ENCODE results near the gene ASCC1.

Gene ASCC1

DNA sequence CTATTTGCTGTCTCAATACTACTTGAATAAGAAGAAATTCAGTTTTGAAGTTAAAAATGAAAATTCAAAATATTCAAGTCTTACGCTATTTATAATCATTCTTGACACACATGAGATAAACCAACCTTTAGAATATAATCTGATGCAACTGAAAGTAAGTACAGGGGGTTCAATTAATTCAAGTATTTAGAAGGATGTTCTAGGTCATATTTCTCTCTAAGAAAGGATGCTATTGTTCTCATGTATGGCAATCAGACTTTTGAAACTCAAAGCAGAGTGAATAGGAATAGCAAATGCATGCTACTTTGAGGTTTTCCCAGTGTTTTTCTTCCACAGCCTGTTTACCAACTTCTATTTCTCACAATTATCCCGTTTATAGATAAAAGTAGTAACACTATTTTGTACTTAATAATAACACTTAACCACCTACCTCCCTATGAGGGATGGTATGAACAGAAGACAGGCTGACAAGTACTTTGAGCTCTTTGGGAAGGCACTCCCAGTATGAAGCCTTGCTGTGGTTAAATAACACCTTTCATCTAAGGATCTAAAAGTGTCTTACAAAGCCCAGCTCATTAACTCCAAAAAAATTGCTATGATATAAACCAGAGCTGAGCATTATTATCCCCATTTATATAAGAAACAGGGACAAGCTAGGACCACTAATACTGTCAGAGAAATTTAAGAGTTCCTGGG is 109.8 kb downstream of the ASCC1 start:
- TF ChIP-seq ZFX (IDR thresholded peaks at IDR 0.05), result no peak
- TF ChIP-seq, protein P1, sequence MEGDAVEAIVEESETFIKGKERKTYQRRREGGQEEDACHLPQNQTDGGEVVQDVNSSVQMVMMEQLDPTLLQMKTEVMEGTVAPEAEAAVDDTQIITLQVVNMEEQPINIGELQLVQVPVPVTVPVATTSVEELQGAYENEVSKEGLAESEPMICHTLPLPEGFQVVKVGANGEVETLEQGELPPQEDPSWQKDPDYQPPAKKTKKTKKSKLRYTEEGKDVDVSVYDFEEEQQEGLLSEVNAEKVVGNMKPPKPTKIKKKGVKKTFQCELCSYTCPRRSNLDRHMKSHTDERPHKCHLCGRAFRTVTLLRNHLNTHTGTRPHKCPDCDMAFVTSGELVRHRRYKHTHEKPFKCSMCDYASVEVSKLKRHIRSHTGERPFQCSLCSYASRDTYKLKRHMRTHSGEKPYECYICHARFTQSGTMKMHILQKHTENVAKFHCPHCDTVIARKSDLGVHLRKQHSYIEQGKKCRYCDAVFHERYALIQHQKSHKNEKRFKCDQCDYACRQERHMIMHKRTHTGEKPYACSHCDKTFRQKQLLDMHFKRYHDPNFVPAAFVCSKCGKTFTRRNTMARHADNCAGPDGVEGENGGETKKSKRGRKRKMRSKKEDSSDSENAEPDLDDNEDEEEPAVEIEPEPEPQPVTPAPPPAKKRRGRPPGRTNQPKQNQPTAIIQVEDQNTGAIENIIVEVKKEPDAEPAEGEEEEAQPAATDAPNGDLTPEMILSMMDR (conservative IDR thresholded peaks at IDR 0.05), result no peak
- no peak overlapping the region for H3K27ac ChIP-seq

DNA sequence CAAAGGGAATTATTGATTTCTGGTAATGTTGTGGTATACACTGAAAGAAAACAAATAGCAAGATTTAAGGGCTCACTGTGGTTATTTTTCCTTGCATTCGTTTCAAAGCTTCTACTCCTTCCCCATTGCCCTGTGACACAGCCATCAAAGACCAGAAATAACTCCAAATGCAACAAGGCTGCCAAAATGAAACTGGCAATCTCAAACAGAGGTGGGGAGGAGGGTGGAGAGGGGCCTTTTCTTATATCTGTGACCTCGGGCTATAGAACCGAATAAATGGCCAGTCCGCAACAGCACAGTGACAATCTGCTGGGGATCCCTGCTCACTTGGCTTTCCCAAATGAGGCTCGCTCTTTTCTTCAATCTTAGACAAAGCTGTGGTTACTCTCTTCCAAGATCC is 110.4 kb downstream of the ASCC1 start:
- TF ChIP-seq, protein P1 (conservative IDR thresholded peaks at IDR 0.05), result no peak
- no peak for TF ChIP-seq ZFX (IDR thresholded peaks at IDR 0.05)
- no peak overlapping the region for H3K27ac ChIP-seq

DNA sequence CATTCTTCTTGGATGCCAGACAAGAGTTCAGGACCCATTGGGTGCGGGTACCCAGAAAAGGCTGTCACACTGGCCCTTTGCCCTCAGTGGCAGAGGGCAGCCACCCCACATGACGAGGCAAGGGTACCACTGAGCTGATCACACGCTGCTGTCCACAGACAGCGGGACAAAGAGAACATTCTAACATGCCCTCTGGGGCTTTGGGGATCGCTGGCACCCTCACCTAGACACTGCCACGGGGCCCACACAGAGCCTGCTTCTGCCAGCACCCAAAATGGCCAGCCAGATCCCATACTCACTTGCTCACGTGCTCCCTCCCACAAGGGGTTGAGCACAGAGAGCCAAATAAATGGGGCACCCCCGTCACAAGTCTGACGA is 111.0 kb downstream of the ASCC1 start:
- TF ChIP-seq, protein P1 (conservative IDR thresholded peaks at IDR 0.05), result no peak
- TF ChIP-seq ZFX (IDR thresholded peaks at IDR 0.05), result no peak

DNA sequence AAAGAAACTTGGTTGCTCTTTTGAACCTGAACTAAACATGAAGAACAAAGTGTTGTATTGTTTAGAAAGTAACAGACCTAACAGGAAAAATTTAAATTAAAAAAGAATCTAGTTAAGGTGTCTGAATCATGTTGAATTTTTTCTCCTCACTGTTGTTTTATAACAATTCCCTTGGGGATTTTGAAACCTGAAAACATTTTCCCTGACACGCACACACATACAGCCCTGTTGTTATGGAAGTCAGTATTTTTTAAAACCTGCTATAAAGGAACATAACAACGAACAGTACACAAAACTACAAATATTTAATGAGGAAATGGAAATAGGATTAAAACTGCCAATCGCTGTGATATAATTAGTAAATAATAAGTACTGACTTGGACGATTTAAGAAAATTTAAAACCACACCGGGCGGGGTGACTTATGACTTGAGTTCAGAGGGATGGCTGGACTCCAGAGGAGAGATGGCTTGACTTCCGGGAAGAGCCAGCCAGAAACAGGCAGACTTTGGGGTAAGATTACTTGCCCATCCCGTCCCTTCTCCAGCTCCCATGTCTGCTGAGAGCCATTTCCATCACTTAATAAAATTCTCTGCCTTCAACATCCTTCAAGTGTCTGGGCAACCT is 111.5 kb downstream of the ASCC1 start:
- no peak overlapping the region; the same call in 1 of the 2 replicates for H3K27ac ChIP-seq
- TF ChIP-seq ZFX (IDR thresholded peaks at IDR 0.05), result no peak
- TF ChIP-seq, protein P1 (conservative IDR thresholded peaks at IDR 0.05), result no peak

More for the DNA sequence above, 111.0 kb downstream of the ASCC1 start:
- H3K27ac ChIP-seq, result no peak overlapping the region; the same call in 1 of the 2 replicates

DNA sequence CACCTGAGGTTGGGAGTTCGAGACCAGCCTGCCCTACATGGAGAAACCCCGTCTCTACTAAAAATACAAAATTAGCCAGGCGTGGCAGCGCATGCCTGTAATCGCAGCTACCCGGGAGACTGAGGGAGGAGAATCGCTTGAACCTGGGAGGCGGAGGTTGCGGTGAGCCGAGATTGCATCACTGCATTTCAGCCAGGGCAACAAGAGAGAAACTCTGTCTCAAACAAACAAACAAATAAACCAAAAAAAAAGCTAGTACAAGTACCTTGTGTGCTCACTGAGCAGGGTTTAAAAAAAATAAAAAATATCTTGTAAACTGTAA is 116.5 kb downstream of the ASCC1 start:
- TF ChIP-seq, protein P1 (conservative IDR thresholded peaks at IDR 0.05), result no peak
- no peak for TF ChIP-seq ZFX (IDR thresholded peaks at IDR 0.05)
- H3K27ac ChIP-seq, result peak overlapping the region; percentile 3

DNA sequence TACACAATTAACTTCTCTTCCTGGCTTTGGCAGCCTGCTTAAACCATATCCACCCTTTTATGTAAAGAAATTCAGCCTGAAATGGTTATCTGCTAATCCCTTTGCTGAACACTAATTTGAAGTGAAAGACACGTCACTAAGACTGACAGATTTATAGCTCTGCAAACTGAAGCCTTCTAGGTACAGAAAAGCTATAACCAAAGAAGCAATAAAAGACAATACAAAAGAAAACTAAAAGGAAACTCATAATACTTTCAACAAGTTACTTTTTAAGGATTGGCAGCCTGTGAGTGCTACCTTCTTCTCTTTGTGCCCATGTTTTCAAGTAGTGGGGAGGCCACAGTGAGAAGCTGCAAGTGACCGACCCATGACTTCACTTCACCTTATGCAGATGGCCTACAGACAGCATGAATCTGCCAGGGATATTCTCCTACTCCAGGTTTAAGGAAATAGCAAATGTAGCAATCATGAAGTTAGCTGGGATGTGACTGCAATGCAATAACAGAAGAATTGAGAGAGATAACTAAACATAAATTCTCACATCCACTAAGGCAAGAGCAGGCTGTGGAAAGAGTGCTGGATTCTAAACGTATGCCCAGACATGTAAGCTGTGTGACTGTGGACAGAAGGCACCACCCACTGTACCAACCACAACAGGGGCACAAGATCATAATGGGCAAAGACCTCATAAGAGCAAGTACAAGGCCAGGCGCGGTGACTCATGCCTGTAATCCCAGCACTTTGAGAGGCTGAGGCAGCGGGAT is 117.1 kb downstream of the ASCC1 start:
- peak overlapping the region; percentile 3 for H3K27ac ChIP-seq
- TF ChIP-seq, protein P1 (conservative IDR thresholded peaks at IDR 0.05), result no peak
- TF ChIP-seq ZFX (IDR thresholded peaks at IDR 0.05), result no peak

DNA sequence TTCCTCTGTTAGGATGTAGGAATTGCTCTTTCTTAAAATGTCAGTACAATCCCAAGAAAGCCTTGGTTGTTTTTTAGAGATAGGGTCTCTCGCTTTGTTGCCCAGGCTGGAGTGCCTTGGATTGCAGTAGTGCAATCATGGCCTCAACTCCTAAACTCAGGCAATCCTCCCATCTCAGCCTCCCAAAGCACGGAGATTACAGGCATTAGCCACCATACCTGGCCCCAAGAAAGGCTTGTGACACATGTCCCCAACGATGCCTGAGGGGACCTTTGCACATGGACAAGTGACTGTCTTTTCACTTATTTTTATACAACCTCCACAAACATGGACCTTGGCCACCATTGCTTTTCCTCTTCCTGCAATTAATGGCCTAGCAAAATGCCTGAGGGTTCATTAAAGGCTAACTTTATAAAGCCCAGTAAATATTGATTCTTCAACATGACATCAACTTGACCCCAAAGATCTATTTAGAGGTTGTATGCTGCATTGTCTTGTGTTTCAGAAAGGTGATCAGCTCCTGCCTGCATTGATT is 117.7 kb downstream of the ASCC1 start:
- TF ChIP-seq, protein P1 (conservative IDR thresholded peaks at IDR 0.05), result no peak
- TF ChIP-seq ZFX (IDR thresholded peaks at IDR 0.05), result no peak
- H3K27ac ChIP-seq, result peak overlapping the region; percentile 67
